Measurements from ENCODE around the gene LYPD4. TPM values are rescaled to one million over a fixed set of nuclear protein-coding genes. Genes with fewer than 3 reads are reported as not detected.

Gene LYPD4
- total RNA-seq, 1 donor: not detected

DNA sequence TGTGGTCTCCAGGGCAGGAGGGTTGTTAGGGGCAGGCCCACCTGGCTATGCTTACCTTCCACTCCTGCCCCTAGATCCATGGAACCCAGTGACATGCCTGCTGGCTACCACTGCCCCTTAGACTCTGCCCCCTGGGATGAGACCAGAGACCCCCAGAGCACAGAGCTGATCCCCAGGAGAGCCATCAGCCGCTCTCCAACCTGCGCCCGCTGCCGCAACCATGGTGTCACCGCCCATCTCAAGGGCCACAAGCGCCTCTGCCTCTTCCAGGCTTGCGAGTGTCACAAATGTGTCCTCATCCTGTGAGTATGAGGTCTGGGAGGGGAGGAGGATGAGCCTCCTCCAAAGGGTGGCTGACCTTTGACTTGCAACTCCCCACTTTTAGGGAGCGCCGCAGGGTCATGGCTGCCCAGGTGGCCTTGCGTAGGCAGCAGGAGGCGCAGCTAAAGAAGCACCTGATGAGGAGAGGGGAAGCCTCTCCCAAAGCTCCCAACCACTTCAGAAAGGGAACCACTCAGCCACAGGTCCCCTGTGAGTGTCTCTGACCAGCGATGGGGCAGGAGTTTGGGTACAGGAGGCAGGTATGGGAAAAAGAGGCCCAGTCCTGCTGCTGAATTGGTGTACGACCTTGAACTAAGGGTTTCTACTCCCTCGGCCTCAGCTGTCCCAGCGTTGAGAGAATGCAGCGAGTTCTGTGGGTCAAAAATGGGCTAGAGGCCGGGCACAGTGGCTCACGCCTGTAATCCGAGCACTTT, 3.0 kb upstream of the LYPD4 start:
- Histone ChIP-seq H3K4me1 (ENCODE audit: insufficient read depth, low read length) (no peaks in the 10 kb centered on the region), H3K27me3 (ENCODE audit: insufficient read depth, low read length) (no peaks in the 10 kb centered on the region), H3K9me3 (ENCODE audit: low read depth, low read length) (no peaks in the 10 kb centered on the region), H3K4me3 (ENCODE audit: low read length) (no peak overlapping the region)

- Histone ChIP-seq H3K4me1 (ENCODE audit: insufficient read depth, low read length) (no peaks in the 10 kb centered on the region), H3K9me3 (ENCODE audit: low read depth, low read length) (no peaks in the 10 kb centered on the region), H3K27me3 (ENCODE audit: insufficient read depth, low read length) (no peaks in the 10 kb centered on the region), H3K4me3 (ENCODE audit: low read length) (no peak overlapping the region)
These were observed 638 bp upstream of the LYPD4 start for GRCh38 chr19:41845051-41845590.

- Histone ChIP-seq H3K4me1 (ENCODE audit: insufficient read depth, low read length) (no peaks in the 10 kb centered on the region), H3K27me3 (ENCODE audit: insufficient read depth, low read length) (no peaks in the 10 kb centered on the region), H3K9me3 (ENCODE audit: low read depth, low read length) (no peaks in the 10 kb centered on the region), H3K4me3 (ENCODE audit: low read length) (no peak within 1 kb of the TSS)
These were observed 343 bp upstream of the LYPD4 start, which contains the start of gene DMRTC2 for GRCh38 chr19:41845001-41845050. Gene DMRTC2 (plus strand): TSS chr19:41845042. CDS start chr19:41847429, 2,387 bp downstream.

DNA sequence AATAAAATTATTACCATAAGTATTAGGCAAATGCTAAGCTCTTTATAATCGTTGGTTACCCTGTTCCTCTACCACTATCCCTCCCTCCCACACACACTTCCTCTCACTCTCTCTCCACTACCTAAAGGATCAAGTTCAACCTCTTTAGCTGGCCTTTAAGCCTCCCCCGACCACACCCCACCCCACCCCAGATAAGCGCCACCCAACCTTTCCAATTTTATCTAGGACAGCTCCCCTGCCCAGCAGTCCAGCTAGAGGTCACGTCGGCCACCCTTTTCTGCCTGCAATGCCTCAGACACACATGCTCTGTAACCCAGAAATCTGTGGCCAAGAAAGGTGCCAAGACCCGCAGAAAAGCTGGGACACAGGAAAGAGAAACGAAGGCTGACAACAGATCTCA, 1.1 kb downstream of the LYPD4 start:
- Histone ChIP-seq H3K27me3 (ENCODE audit: insufficient read depth, low read length) (no peaks in the 10 kb centered on the region), H3K4me3 (ENCODE audit: low read length) (no peak overlapping the region), H3K4me1 (ENCODE audit: insufficient read depth, low read length) (no peaks in the 10 kb centered on the region), H3K9me3 (ENCODE audit: low read depth, low read length) (no peaks in the 10 kb centered on the region)

GRCh38 chr19:41839211-41839610, 5.3 kb downstream of the LYPD4 start:
- Histone ChIP-seq H3K27me3 (ENCODE audit: insufficient read depth, low read length) (no peaks in the 10 kb centered on the region), H3K4me3 (ENCODE audit: low read length) (no peak overlapping the region), H3K9me3 (ENCODE audit: low read depth, low read length) (no peaks in the 10 kb centered on the region), H3K4me1 (ENCODE audit: insufficient read depth, low read length) (no peaks in the 10 kb centered on the region)

DNA sequence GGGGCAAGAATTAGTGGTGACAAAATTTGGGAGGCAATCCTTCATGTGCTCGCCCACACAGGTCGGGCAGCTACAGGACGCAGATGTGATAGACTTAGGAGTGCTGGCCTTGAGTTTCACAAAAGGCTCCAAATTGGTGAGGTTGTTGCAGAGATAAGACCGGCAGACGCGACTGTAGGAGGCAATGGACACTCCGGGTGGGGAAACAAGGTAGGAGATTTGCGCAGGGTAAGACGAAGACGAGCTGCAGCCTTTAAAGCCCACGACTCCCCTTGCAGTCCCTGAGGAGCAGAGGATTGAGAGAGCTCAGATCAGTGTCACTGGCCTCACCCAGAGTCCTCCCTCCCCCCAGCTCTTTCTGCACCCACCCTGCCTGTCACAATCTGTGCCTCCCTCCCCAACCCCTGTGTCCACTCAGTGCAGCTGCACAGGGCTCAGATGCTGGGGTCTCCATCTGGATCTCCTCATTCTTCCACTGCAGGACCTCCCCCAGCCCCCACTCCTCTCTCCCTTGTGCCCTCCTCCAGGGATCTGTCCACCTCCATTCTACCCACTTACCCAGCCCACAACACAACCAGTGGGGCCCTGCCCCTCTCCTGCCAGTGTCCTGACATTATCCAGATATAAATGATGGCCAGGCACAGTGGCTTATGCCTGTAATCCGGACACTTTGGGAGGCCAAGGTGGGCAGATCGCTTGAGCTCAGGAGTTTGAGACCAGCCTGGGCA, 6.3 kb downstream of the LYPD4 start:
- H3K4me1 ChIP-seq (ENCODE audit: insufficient read depth, low read length): no peaks in the 10 kb centered on the region
- H3K9me3 ChIP-seq (ENCODE audit: low read depth, low read length): no peaks in the 10 kb centered on the region

GRCh38 chr19:41821003-41821735, 23.3 kb downstream of the LYPD4 start:
- Histone ChIP-seq H3K9me3 (ENCODE audit: low read depth, low read length) (no peaks in the 10 kb centered on the region), H3K4me1 (ENCODE audit: insufficient read depth, low read length) (peaks cover 5% of the 10 kb centered on the region), H3K4me3 (ENCODE audit: low read length) (no peak overlapping the region), H3K27me3 (ENCODE audit: insufficient read depth, low read length) (peaks cover under 1% of the 10 kb centered on the region)

More for the DNA sequence above, 6.3 kb downstream of the LYPD4 start:
- Histone ChIP-seq H3K27me3 (ENCODE audit: insufficient read depth, low read length) (no peaks in the 10 kb centered on the region), H3K4me3 (ENCODE audit: low read length) (no peak overlapping the region)

GRCh38 chr19:41816761-41817160, 27.7 kb downstream of the LYPD4 start:
- H3K4me1 ChIP-seq (ENCODE audit: insufficient read depth, low read length): peaks cover 12% of the 10 kb centered on the region
- H3K4me3 ChIP-seq (ENCODE audit: low read length): no peak overlapping the region
- no peaks in the 10 kb centered on the region for H3K9me3 ChIP-seq (ENCODE audit: low read depth, low read length)

DNA sequence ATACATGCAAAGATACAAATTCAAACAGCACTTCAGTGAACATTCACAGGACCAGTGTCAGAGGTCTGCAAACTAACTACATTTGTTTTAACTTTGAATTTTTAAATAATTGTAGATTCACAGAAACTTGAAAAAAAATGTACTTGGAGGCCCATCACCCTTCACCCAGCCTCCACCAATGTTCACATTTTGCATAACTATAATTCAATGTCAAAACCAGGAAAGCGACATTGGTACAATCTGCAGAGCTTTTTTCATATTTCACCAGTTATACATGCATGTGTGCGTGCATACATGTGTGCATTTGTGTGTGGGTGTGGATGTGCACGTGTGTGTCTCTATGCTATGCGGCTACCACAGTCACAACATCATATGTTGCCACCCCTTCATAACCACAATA, 29.2 kb downstream of the LYPD4 start:
- H3K4me1 ChIP-seq (ENCODE audit: insufficient read depth, low read length): peaks cover 22% of the 10 kb centered on the region
- no peaks in the 10 kb centered on the region for H3K27me3 ChIP-seq (ENCODE audit: insufficient read depth, low read length)
- no peak overlapping the region for H3K4me3 ChIP-seq (ENCODE audit: low read length)
- no peaks in the 10 kb centered on the region for H3K9me3 ChIP-seq (ENCODE audit: low read depth, low read length)

More at GRCh38 chr19:41816761-41817160, 27.7 kb downstream of the LYPD4 start:
- no peaks in the 10 kb centered on the region for H3K27me3 ChIP-seq (ENCODE audit: insufficient read depth, low read length)

- Histone ChIP-seq H3K4me1 (ENCODE audit: insufficient read depth, low read length) (peaks cover 34% of the 10 kb centered on the region), H3K9me3 (ENCODE audit: low read depth, low read length) (no peaks in the 10 kb centered on the region), H3K4me3 (ENCODE audit: low read length) (no peak overlapping the region), H3K27me3 (ENCODE audit: insufficient read depth, low read length) (no peaks in the 10 kb centered on the region)
These were observed 30.6 kb downstream of the LYPD4 start for GRCh38 chr19:41813911-41814310.

GRCh38 chr19:41811981-41812380, 32.5 kb downstream of the LYPD4 start:
- Histone ChIP-seq H3K9me3 (ENCODE audit: low read depth, low read length) (no peaks in the 10 kb centered on the region), H3K4me3 (ENCODE audit: low read length) (no peak overlapping the region), H3K4me1 (ENCODE audit: insufficient read depth, low read length) (peaks cover 53% of the 10 kb centered on the region), H3K27me3 (ENCODE audit: insufficient read depth, low read length) (no peaks in the 10 kb centered on the region)

GRCh38 chr19:41811036-41811435, 33.4 kb downstream of the LYPD4 start:
- Histone ChIP-seq H3K27me3 (ENCODE audit: insufficient read depth, low read length) (no peaks in the 10 kb centered on the region), H3K4me1 (ENCODE audit: insufficient read depth, low read length) (peaks cover 56% of the 10 kb centered on the region), H3K4me3 (ENCODE audit: low read length) (no peak overlapping the region), H3K9me3 (ENCODE audit: low read depth, low read length) (no peaks in the 10 kb centered on the region)

DNA sequence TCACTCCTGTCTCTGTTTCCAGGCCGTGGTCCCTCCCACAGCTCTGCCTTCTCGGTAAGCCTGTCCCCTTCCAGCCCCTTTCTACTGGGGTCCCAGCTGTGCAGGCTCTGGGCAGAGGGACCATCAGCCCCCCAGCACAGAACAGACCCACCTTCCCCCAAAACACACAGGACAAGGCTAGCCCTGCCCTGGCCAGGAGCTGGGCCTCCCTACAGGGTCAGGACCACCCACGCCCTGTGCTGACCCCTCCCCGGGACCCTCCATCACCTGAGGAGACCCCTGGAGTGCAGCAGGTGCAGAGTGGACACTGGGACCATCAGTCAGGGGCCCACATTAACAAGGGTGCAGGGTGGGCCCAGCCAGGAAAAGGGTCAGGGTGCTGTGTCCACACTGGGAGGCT, 34.2 kb downstream of the LYPD4 start:
- H3K4me3 ChIP-seq (ENCODE audit: low read length): no peak overlapping the region
- H3K4me1 ChIP-seq (ENCODE audit: insufficient read depth, low read length): peaks cover 63% of the 10 kb centered on the region

GRCh38 chr19:41808663-41809566, 35.6 kb downstream of the LYPD4 start:
- Histone ChIP-seq H3K4me1 (ENCODE audit: insufficient read depth, low read length) (peaks cover 77% of the 10 kb centered on the region), H3K27me3 (ENCODE audit: insufficient read depth, low read length) (no peaks in the 10 kb centered on the region), H3K4me3 (ENCODE audit: low read length) (no peak overlapping the region)

More for the DNA sequence above, 34.2 kb downstream of the LYPD4 start:
- Histone ChIP-seq H3K27me3 (ENCODE audit: insufficient read depth, low read length) (no peaks in the 10 kb centered on the region), H3K9me3 (ENCODE audit: low read depth, low read length) (no peaks in the 10 kb centered on the region)

More at GRCh38 chr19:41808663-41809566, 35.6 kb downstream of the LYPD4 start:
- H3K9me3 ChIP-seq (ENCODE audit: low read depth, low read length): no peaks in the 10 kb centered on the region

All from mononuclear cell (primary cell).